Measurements from ENCODE around the gene SFRP2.

- TF ChIP-seq POLR2A (IDR thresholded peaks at IDR 0.05) (no peak), CTCF (IDR thresholded peaks at IDR 0.05) (no peak)
Observed at GRCh38 chr4:153758688-153759406, 30.0 kb downstream of the SFRP2 start.

Measured in body of pancreas (tissue), 4 donors.